ENCODE measurements around the gene POLQ.

The POLQ gene

DNA sequence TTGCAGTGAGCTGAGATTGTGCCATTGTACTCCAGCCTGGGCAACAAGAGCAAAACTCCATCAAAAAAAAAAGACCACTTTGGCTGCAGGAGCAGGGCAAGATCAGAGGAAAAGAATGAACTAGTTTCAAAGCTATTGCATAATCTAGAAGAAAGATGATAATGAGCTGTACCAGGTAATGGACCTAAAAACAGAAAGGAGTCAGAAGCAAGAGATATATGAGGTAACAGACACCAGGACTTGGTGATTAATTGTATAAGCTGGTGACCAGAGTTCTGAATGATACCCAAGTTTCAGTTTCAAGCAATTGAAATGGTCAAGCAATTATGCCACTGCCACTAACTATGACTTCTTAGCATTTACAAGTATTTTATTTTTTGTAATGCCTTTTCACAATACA is 2.9 kb downstream of the POLQ start:
- H3K27me3 ChIP-seq (ENCODE audit: insufficient read depth, poor library complexity, severe bottlenecking) = no peaks in the 10 kb centered on the region
- no peak for DNase-seq (ENCODE audit: low read depth in 1 of 2, low spot score in 1 of 2)
- TF ChIP-seq POLR2AphosphoS5 (IDR thresholded peaks at IDR 0.05; ENCODE audit: low read depth) (no peak), GABPA (IDR thresholded peaks at IDR 0.05; ENCODE audit: low read depth) (no peak), SPI1 (IDR thresholded peaks at IDR 0.05; ENCODE audit: borderline replicate concordance, low read depth) (no peak)
- TF ChIP-seq, protein P1, sequence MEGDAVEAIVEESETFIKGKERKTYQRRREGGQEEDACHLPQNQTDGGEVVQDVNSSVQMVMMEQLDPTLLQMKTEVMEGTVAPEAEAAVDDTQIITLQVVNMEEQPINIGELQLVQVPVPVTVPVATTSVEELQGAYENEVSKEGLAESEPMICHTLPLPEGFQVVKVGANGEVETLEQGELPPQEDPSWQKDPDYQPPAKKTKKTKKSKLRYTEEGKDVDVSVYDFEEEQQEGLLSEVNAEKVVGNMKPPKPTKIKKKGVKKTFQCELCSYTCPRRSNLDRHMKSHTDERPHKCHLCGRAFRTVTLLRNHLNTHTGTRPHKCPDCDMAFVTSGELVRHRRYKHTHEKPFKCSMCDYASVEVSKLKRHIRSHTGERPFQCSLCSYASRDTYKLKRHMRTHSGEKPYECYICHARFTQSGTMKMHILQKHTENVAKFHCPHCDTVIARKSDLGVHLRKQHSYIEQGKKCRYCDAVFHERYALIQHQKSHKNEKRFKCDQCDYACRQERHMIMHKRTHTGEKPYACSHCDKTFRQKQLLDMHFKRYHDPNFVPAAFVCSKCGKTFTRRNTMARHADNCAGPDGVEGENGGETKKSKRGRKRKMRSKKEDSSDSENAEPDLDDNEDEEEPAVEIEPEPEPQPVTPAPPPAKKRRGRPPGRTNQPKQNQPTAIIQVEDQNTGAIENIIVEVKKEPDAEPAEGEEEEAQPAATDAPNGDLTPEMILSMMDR (IDR thresholded peaks at IDR 0.05; ENCODE audit: insufficient read depth, low read length) = no peak
- TF ChIP-seq, protein P2, sequence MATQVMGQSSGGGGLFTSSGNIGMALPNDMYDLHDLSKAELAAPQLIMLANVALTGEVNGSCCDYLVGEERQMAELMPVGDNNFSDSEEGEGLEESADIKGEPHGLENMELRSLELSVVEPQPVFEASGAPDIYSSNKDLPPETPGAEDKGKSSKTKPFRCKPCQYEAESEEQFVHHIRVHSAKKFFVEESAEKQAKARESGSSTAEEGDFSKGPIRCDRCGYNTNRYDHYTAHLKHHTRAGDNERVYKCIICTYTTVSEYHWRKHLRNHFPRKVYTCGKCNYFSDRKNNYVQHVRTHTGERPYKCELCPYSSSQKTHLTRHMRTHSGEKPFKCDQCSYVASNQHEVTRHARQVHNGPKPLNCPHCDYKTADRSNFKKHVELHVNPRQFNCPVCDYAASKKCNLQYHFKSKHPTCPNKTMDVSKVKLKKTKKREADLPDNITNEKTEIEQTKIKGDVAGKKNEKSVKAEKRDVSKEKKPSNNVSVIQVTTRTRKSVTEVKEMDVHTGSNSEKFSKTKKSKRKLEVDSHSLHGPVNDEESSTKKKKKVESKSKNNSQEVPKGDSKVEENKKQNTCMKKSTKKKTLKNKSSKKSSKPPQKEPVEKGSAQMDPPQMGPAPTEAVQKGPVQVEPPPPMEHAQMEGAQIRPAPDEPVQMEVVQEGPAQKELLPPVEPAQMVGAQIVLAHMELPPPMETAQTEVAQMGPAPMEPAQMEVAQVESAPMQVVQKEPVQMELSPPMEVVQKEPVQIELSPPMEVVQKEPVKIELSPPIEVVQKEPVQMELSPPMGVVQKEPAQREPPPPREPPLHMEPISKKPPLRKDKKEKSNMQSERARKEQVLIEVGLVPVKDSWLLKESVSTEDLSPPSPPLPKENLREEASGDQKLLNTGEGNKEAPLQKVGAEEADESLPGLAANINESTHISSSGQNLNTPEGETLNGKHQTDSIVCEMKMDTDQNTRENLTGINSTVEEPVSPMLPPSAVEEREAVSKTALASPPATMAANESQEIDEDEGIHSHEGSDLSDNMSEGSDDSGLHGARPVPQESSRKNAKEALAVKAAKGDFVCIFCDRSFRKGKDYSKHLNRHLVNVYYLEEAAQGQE (IDR thresholded peaks at IDR 0.05; ENCODE audit: insufficient replicate concordance, low read depth) = no peak
- no peak overlapping the region for H3K27ac ChIP-seq (replicated peaks)
- H3K4me3 ChIP-seq (replicated peaks; ENCODE audit: insufficient read depth, low read length) = no peak overlapping the region

DNA sequence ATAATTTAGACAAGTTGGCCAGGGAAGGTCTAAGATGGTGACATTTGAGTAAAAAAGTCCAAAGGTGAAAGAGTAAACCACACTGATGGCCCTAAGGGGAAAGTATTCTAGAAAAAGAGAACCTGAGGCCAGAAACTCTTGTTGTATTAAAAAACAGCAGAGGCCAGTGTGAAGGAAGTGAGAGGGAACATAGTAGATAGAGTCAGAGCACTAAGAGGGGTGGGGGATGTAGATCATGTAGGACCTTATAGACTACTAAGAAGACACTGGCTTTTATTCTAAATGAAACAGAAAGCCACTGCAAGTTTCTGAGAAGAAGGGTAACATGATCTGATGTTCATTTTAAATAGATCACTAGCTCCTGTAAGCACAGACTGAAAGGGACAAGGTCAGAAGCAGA is 14.5 kb downstream of the POLQ start:
- TF ChIP-seq, protein P2 (IDR thresholded peaks at IDR 0.05; ENCODE audit: insufficient replicate concordance, low read depth) = no peak
- TF ChIP-seq GABPA (IDR thresholded peaks at IDR 0.05; ENCODE audit: low read depth) = no peak
- TF ChIP-seq SPI1 (IDR thresholded peaks at IDR 0.05; ENCODE audit: borderline replicate concordance, low read depth) = no peak
- TF ChIP-seq POLR2AphosphoS5 (IDR thresholded peaks at IDR 0.05; ENCODE audit: low read depth) = no peak
- TF ChIP-seq, protein P1 (IDR thresholded peaks at IDR 0.05; ENCODE audit: insufficient read depth, low read length) = no peak
- no peaks in the 10 kb centered on the region for H3K27me3 ChIP-seq (ENCODE audit: insufficient read depth, poor library complexity, severe bottlenecking)
- no peak overlapping the region for H3K27ac ChIP-seq (replicated peaks)
- DNase-seq (ENCODE audit: low read depth in 1 of 2, low spot score in 1 of 2) = no peak
- no peak overlapping the region for H3K4me3 ChIP-seq (replicated peaks; ENCODE audit: insufficient read depth, low read length)

DNA sequence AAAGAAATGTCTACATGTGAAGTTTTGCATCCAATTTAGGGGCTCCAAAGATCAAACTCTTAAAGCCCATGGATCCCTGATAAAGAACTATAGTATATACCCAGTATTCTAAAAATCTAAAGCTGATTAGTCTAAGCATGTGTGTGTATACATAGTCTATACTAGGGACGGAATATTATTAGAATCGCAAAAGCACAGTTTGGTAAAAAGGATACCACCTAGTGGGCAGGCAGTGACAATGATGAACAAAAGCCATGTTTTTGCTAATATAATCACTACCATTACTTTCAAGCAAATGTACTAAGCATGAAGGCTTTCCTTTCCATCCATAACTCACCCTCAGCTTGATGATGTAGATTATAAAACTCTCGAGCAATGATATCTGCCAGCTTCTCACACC is 16.5 kb downstream of the POLQ start:
- Histone ChIP-seq H3K27me3 (ENCODE audit: insufficient read depth, poor library complexity, severe bottlenecking) (no peaks in the 10 kb centered on the region), H3K27ac (replicated peaks) (no peak overlapping the region), H3K4me3 (replicated peaks; ENCODE audit: insufficient read depth, low read length) (no peak overlapping the region)
- no peak for DNase-seq (ENCODE audit: low read depth in 1 of 2, low spot score in 1 of 2)
- no peak for TF ChIP-seq SPI1 (IDR thresholded peaks at IDR 0.05; ENCODE audit: borderline replicate concordance, low read depth)
- no peak for TF ChIP-seq GABPA (IDR thresholded peaks at IDR 0.05; ENCODE audit: low read depth)
- TF ChIP-seq, protein P1 (IDR thresholded peaks at IDR 0.05; ENCODE audit: insufficient read depth, low read length) = no peak
- no peak for TF ChIP-seq POLR2AphosphoS5 (IDR thresholded peaks at IDR 0.05; ENCODE audit: low read depth)
- TF ChIP-seq, protein P2 (IDR thresholded peaks at IDR 0.05; ENCODE audit: insufficient replicate concordance, low read depth) = no peak

Data from HL-60 (cell line).